ENCODE data around the gene EFNA5.

EFNA5 gene

GRCh38 chr5:107661038-107661649, 9.6 kb downstream of the EFNA5 start:
- no peaks in the 10 kb centered on the region for H3K9me3 ChIP-seq (ENCODE audit: low read depth, low read length)
- H3K36me3 ChIP-seq (ENCODE audit: insufficient read depth, low read length), result no peaks in the 10 kb centered on the region
- H3K4me3 ChIP-seq, result no peak overlapping the region
- no peak overlapping the region for H3K9ac ChIP-seq (ENCODE audit: insufficient read length)
- TF ChIP-seq FOXP2 (optimal IDR thresholded peaks at IDR 0.05; ENCODE audit: control extremely low read depth, extremely low read length, insufficient read depth) (no peak), POLR2AphosphoS5 (IDR thresholded peaks at IDR 0.05; ENCODE audit: borderline replicate concordance, low read depth, low read length) (no peak), EZH2 (IDR thresholded peaks at IDR 0.05) (no peak)
- H3K27ac ChIP-seq, result no peak overlapping the region
- DNase-seq (ENCODE audit: low read depth, low spot score), result no peak

DNA sequence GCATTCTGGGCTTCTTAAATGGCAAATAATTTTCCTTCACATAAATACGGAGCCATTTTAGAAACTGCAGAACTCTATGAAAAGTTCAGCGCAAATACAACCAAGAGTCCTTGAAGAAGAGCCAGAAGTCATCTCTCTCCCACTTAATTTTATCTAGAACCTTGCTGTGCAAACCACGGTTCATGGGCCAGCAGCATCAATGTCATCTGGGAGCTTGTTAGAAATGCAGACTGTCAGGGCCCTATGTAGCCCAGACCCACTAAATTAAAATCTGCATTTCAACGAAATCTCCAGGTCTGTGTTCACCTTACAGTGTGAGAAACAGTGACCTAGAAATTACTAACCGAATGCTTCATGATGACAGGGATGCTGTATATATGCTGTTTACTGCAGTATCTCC, 12.2 kb downstream of the EFNA5 start:
- DNase-seq (ENCODE audit: low read depth, low spot score), result no peak
- Histone ChIP-seq H3K4me3 (no peak overlapping the region), H3K9ac (ENCODE audit: insufficient read length) (no peak overlapping the region), H3K36me3 (ENCODE audit: insufficient read depth, low read length) (no peaks in the 10 kb centered on the region), H3K9me3 (ENCODE audit: low read depth, low read length) (no peaks in the 10 kb centered on the region), H3K27ac (no peak overlapping the region)
- TF ChIP-seq POLR2AphosphoS5 (IDR thresholded peaks at IDR 0.05; ENCODE audit: borderline replicate concordance, low read depth, low read length) (no peak), FOXP2 (optimal IDR thresholded peaks at IDR 0.05; ENCODE audit: control extremely low read depth, extremely low read length, insufficient read depth) (no peak), EZH2 (IDR thresholded peaks at IDR 0.05) (no peak)

DNA sequence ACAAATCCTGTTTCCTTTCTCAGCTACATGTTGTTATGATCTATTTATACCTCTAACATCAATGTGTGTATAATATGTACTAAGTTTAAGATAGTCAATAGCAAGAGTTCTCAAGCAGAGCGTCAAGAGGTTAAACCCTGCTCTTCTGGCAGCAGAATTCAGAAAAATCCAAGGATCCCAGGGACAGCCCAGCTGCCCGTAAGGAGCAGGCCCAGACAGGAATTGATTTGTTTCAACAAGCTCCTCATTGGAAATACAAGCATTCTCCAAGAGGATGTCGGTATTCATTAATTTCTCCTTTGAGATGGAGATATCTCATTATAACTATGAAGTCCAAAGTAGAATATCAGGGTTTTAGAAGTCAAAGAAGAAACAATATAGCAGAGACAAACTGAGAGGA, 14.9 kb downstream of the EFNA5 start:
- DNase-seq (ENCODE audit: low read depth, low spot score), result no peak

DNA sequence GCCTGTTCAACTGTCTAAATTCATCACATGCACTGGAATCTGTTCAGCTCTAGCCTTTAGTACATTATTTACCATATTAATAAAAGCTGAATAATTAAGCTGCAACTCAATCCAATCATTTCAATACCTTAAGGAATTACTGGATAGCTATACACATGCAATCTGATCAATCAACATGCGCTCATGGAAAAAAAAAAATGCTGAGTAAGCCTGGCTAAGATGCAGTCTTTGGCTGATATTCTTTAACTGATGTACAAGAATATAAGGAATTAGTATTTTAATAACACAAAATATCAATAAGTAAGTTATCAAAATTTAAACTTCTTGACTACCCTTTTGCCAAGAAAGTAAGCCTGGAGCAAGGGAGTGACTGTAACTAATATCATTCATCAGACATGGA, 15.9 kb downstream of the EFNA5 start:
- no peaks in the 10 kb centered on the region for H3K36me3 ChIP-seq (ENCODE audit: insufficient read depth, low read length)
- no peak overlapping the region for H3K9ac ChIP-seq (ENCODE audit: insufficient read length)
- DNase-seq (ENCODE audit: low read depth, low spot score), result no peak
- no peak for TF ChIP-seq EZH2 (IDR thresholded peaks at IDR 0.05)
- TF ChIP-seq POLR2AphosphoS5 (IDR thresholded peaks at IDR 0.05; ENCODE audit: borderline replicate concordance, low read depth, low read length), result no peak
- no peak for TF ChIP-seq FOXP2 (optimal IDR thresholded peaks at IDR 0.05; ENCODE audit: control extremely low read depth, extremely low read length, insufficient read depth)
- H3K9me3 ChIP-seq (ENCODE audit: low read depth, low read length), result no peaks in the 10 kb centered on the region
- no peak overlapping the region for H3K27ac ChIP-seq
- H3K4me3 ChIP-seq, result no peak overlapping the region

More for the DNA sequence above, 14.9 kb downstream of the EFNA5 start:
- Histone ChIP-seq H3K9ac (ENCODE audit: insufficient read length) (no peak overlapping the region), H3K4me3 (no peak overlapping the region), H3K27ac (no peak overlapping the region), H3K9me3 (ENCODE audit: low read depth, low read length) (no peaks in the 10 kb centered on the region), H3K36me3 (ENCODE audit: insufficient read depth, low read length) (no peaks in the 10 kb centered on the region)
- TF ChIP-seq EZH2 (IDR thresholded peaks at IDR 0.05) (no peak), FOXP2 (optimal IDR thresholded peaks at IDR 0.05; ENCODE audit: control extremely low read depth, extremely low read length, insufficient read depth) (no peak), POLR2AphosphoS5 (IDR thresholded peaks at IDR 0.05; ENCODE audit: borderline replicate concordance, low read depth, low read length) (no peak)

- DNase-seq (ENCODE audit: low read depth, low spot score), result no peak
- H3K4me3 ChIP-seq, result peak overlapping the region; percentile 55; the same call in 1 of the 2 replicates
- TF ChIP-seq FOXP2 (optimal IDR thresholded peaks at IDR 0.05; ENCODE audit: control extremely low read depth, extremely low read length, insufficient read depth), result no peak
- TF ChIP-seq POLR2AphosphoS5 (IDR thresholded peaks at IDR 0.05; ENCODE audit: borderline replicate concordance, low read depth, low read length), result no peak
- TF ChIP-seq EZH2 (IDR thresholded peaks at IDR 0.05), result no peak
Observed at GRCh38 chr5:107653685-107654084, 17.1 kb downstream of the EFNA5 start.

GRCh38 chr5:107652839-107653607, 17.7 kb downstream of the EFNA5 start:
- peak overlapping the region; percentile 55; the same call in 1 of the 2 replicates for H3K4me3 ChIP-seq
- no peaks in the 10 kb centered on the region for H3K36me3 ChIP-seq (ENCODE audit: insufficient read depth, low read length)
- DNase-seq (ENCODE audit: low read depth, low spot score), result no peak
- H3K9me3 ChIP-seq (ENCODE audit: low read depth, low read length), result no peaks in the 10 kb centered on the region
- H3K9ac ChIP-seq (ENCODE audit: insufficient read length), result no peak overlapping the region
- H3K27ac ChIP-seq, result no peak overlapping the region
- TF ChIP-seq EZH2 (IDR thresholded peaks at IDR 0.05), result no peak

More at GRCh38 chr5:107653685-107654084, 17.1 kb downstream of the EFNA5 start:
- H3K9ac ChIP-seq (ENCODE audit: insufficient read length), result no peak overlapping the region
- no peak overlapping the region for H3K27ac ChIP-seq
- no peaks in the 10 kb centered on the region for H3K36me3 ChIP-seq (ENCODE audit: insufficient read depth, low read length)
- H3K9me3 ChIP-seq (ENCODE audit: low read depth, low read length), result no peaks in the 10 kb centered on the region

DNA sequence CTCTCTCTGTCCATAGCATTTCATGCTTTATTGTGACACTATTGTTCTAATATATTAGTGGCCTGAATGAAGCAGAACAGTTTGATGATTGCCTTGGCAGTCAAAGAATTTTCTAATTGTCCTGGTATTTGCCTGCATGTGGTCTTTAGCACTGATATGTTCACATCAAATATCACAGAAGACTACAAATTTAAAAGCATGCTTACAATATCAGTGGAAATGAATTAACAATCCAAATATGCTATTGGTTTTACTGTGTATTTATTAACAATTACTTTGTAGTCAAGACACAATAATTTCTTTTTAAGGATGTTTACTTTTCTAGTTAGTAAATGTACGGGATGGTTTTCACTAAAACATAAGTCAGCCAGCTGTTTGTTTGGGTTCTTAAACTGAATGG, 18.3 kb downstream of the EFNA5 start:
- Histone ChIP-seq H3K4me3 (no peak overlapping the region), H3K36me3 (ENCODE audit: insufficient read depth, low read length) (no peaks in the 10 kb centered on the region), H3K27ac (no peak overlapping the region), H3K9ac (ENCODE audit: insufficient read length) (no peak overlapping the region), H3K9me3 (ENCODE audit: low read depth, low read length) (no peaks in the 10 kb centered on the region)
- DNase-seq (ENCODE audit: low read depth, low spot score), result no peak
- TF ChIP-seq POLR2AphosphoS5 (IDR thresholded peaks at IDR 0.05; ENCODE audit: borderline replicate concordance, low read depth, low read length) (no peak), EZH2 (IDR thresholded peaks at IDR 0.05) (no peak)

DNA sequence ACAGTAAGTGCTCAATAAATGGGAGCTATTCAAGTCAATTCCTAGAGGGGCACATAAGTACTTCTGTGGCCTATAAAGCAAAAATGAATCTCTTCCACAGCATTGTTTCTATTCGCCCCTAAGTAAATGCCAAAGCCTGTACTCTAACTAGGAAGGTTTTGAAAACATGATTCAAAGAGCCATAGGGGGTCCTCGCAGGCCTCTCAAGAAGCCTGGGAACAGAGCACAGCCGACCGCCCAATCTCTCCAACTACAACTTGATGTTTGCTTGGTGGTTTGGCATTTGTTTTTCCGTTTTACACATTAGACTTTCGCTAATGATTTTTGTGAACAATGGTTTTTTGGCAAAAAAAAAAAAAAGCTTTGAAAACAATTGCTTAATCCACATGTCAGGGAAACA, 19.4 kb downstream of the EFNA5 start:
- DNase-seq (ENCODE audit: low read depth, low spot score), result no peak
- Histone ChIP-seq H3K9ac (ENCODE audit: insufficient read length) (no peak overlapping the region), H3K4me3 (no peak overlapping the region), H3K9me3 (ENCODE audit: low read depth, low read length) (no peaks in the 10 kb centered on the region), H3K27ac (no peak overlapping the region), H3K36me3 (ENCODE audit: insufficient read depth, low read length) (no peaks in the 10 kb centered on the region)
- TF ChIP-seq FOXP2 (optimal IDR thresholded peaks at IDR 0.05; ENCODE audit: control extremely low read depth, extremely low read length, insufficient read depth) (no peak), EZH2 (IDR thresholded peaks at IDR 0.05) (no peak)

DNA sequence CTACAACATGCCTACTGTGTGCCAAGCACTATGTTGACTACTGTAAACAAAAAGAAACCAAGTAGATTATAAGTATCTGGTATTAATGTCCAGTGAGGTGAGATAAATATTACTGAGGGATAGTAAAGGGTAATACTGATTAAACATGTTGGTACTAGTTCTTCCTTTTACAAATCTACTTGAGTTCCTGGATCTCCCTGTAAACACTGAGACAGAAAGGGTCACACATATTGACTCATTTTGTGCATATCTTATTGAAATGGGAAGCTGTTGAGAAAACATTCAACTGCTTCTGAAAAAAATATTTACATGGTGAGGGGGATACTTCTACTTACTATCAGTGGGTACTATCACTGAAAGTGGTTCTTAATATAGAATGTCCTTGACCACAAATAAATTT, 24.3 kb downstream of the EFNA5 start:
- H3K4me3 ChIP-seq, result no peak overlapping the region
- H3K9me3 ChIP-seq (ENCODE audit: low read depth, low read length), result no peaks in the 10 kb centered on the region
- H3K36me3 ChIP-seq (ENCODE audit: insufficient read depth, low read length), result no peaks in the 10 kb centered on the region
- TF ChIP-seq EZH2 (IDR thresholded peaks at IDR 0.05) (no peak), FOXP2 (optimal IDR thresholded peaks at IDR 0.05; ENCODE audit: control extremely low read depth, extremely low read length, insufficient read depth) (no peak), POLR2AphosphoS5 (IDR thresholded peaks at IDR 0.05; ENCODE audit: borderline replicate concordance, low read depth, low read length) (no peak)
- H3K27ac ChIP-seq, result no peak overlapping the region
- H3K9ac ChIP-seq (ENCODE audit: insufficient read length), result no peak overlapping the region
- DNase-seq (ENCODE audit: low read depth, low spot score), result no peak

Data from SK-N-MC (cell line).